Mucosa of stomach (tissue), 1 donor: ENCODE data around the gene HNRNPM.
A peak's percentile ranks its signal among the peaks of the same experiment; 100 is the strongest.
"Not testable (repeated sequence)": the region's sequence is repeated elsewhere in the genome, so short reads cannot be mapped to it uniquely, and the experiment has no call there.

Source experiments
- H3K27me3 ChIP-seq: one replicate; pipeline ENCODE4 v1.7.0; 2013; ENCODE audit warnings: mild to moderate bottlenecking, low read length; ENCODE audit not compliant: control insufficient read depth, insufficient read depth
- H3K36me3 ChIP-seq: one replicate; pipeline ENCODE4 v1.7.0; 2013; ENCODE audit warnings: low read length; ENCODE audit not compliant: control insufficient read depth, insufficient read depth
- H3K4me1 ChIP-seq: one replicate; pipeline ENCODE4 v1.7.0; 2013; ENCODE audit warnings: mild to moderate bottlenecking, low read length; ENCODE audit not compliant: control insufficient read depth, insufficient read depth
- H3K4me3 ChIP-seq: one replicate; pipeline ENCODE4 v1.7.0; 2013; ENCODE audit warnings: low read length
- H3K9ac ChIP-seq: one replicate; pipeline ENCODE4 v1.7.0; 2013; ENCODE audit warnings: mild to moderate bottlenecking, low read length, moderate library complexity
- H3K9me3 ChIP-seq: one replicate; pipeline ENCODE4 v1.7.0; 2013; ENCODE audit warnings: mild to moderate bottlenecking, low read length, moderate library complexity; ENCODE audit not compliant: control insufficient read depth
- donor health status: Pancreatic carcinoma.

HNRNPM gene

GRCh38 chr19:8404391-8405151 lies 40.2 kb upstream of the HNRNPM start:
- Histone ChIP-seq H3K9me3 (no peaks in the 10 kb centered on the region), H3K9ac (no peak overlapping the region), H3K4me3 (no peak overlapping the region), H3K36me3 (peaks cover 7% of the 10 kb centered on the region), H3K27me3 (no peaks in the 10 kb centered on the region), H3K4me1 (no peaks in the 10 kb centered on the region)

GRCh38 chr19:8410718-8411117 lies 34.1 kb upstream of the HNRNPM start:
- H3K36me3 ChIP-seq, H3K9me3 ChIP-seq, H3K4me3 ChIP-seq, H3K27me3 ChIP-seq, H3K9ac ChIP-seq: not testable (repeated sequence)
- peaks cover 10% of the 10 kb centered on the region for H3K4me1 ChIP-seq

- Histone ChIP-seq H3K4me1 (peaks cover 11% of the 10 kb centered on the region), H3K9ac (peak within 1 kb of the TSS; percentile 85), H3K27me3 (no peaks in the 10 kb centered on the region)
Measured at GRCh38 chr19:8412783-8413628, 31.8 kb upstream of the HNRNPM start, which contains the start of gene MARCHF2. TSS of gene MARCHF2 (plus strand) at chr19:8413305. CDS start at chr19:8421841, 8,536 bp downstream.

GRCh38 chr19:8413629-8413995 lies 31.2 kb upstream of the HNRNPM start:
- Histone ChIP-seq H3K36me3 (no peaks in the 10 kb centered on the region), H3K4me1 (peaks cover 14% of the 10 kb centered on the region), H3K27me3 (no peaks in the 10 kb centered on the region), H3K9me3 (no peaks in the 10 kb centered on the region), H3K9ac (peak overlapping the region; percentile 85), H3K4me3 (peak overlapping the region; percentile 95)

More at GRCh38 chr19:8412783-8413628, 31.8 kb upstream of the HNRNPM start, which contains the start of gene MARCHF2:
- Histone ChIP-seq H3K4me3 (peak within 1 kb of the TSS; percentile 95), H3K9me3 (no peaks in the 10 kb centered on the region), H3K36me3 (no peaks in the 10 kb centered on the region)

GRCh38 chr19:8416796-8417195 lies 28.0 kb upstream of the HNRNPM start:
- peaks cover 18% of the 10 kb centered on the region for H3K4me1 ChIP-seq
- H3K4me3 ChIP-seq = no peak overlapping the region
- H3K36me3 ChIP-seq = no peaks in the 10 kb centered on the region
- H3K9ac ChIP-seq = no peak overlapping the region
- H3K27me3 ChIP-seq = no peaks in the 10 kb centered on the region
- H3K9me3 ChIP-seq = no peaks in the 10 kb centered on the region

- Histone ChIP-seq H3K9me3 (no peaks in the 10 kb centered on the region), H3K9ac (no peak overlapping the region), H3K4me3 (no peak overlapping the region), H3K36me3 (peaks cover 4% of the 10 kb centered on the region), H3K27me3 (no peaks in the 10 kb centered on the region), H3K4me1 (peaks cover 28% of the 10 kb centered on the region)
Measured at GRCh38 chr19:8421484-8422461, 23.0 kb upstream of the HNRNPM start.

- no peaks in the 10 kb centered on the region for H3K27me3 ChIP-seq
- no peak overlapping the region for H3K4me3 ChIP-seq
- peaks cover 23% of the 10 kb centered on the region for H3K4me1 ChIP-seq
- no peaks in the 10 kb centered on the region for H3K9me3 ChIP-seq
- peak overlapping the region; percentile 57 for H3K9ac ChIP-seq
- H3K36me3 ChIP-seq = peaks cover 6% of the 10 kb centered on the region
Measured at GRCh38 chr19:8423817-8424223, 21.0 kb upstream of the HNRNPM start.

GRCh38 chr19:8425331-8425730 lies 19.4 kb upstream of the HNRNPM start:
- H3K36me3 ChIP-seq, H3K27me3 ChIP-seq, H3K4me3 ChIP-seq, H3K9me3 ChIP-seq, H3K9ac ChIP-seq: not testable (repeated sequence)
- peaks cover 23% of the 10 kb centered on the region for H3K4me1 ChIP-seq

GRCh38 chr19:8426283-8426682 lies 18.5 kb upstream of the HNRNPM start:
- Histone ChIP-seq H3K9ac (no peak overlapping the region), H3K4me1 (peaks cover 23% of the 10 kb centered on the region), H3K9me3 (no peaks in the 10 kb centered on the region), H3K27me3 (no peaks in the 10 kb centered on the region), H3K36me3 (peaks cover 6% of the 10 kb centered on the region), H3K4me3 (no peak overlapping the region)

GRCh38 chr19:8429044-8429443 lies 15.7 kb upstream of the HNRNPM start:
- peaks cover 9% of the 10 kb centered on the region for H3K4me1 ChIP-seq
- H3K36me3 ChIP-seq = peaks cover 6% of the 10 kb centered on the region
- no peak overlapping the region for H3K4me3 ChIP-seq
- H3K9ac ChIP-seq = no peak overlapping the region
- H3K9me3 ChIP-seq = no peaks in the 10 kb centered on the region
- no peaks in the 10 kb centered on the region for H3K27me3 ChIP-seq

GRCh38 chr19:8429826-8430225 lies 14.9 kb upstream of the HNRNPM start:
- Histone ChIP-seq H3K36me3 (peaks cover 6% of the 10 kb centered on the region), H3K4me3 (no peak overlapping the region)

More at GRCh38 chr19:8429826-8430225, 14.9 kb upstream of the HNRNPM start:
- no peaks in the 10 kb centered on the region for H3K9me3 ChIP-seq
- H3K9ac ChIP-seq = no peak overlapping the region
- H3K27me3 ChIP-seq = no peaks in the 10 kb centered on the region
- peaks cover 10% of the 10 kb centered on the region for H3K4me1 ChIP-seq
